HG03066 (cell line): ENCODE measurements around the gene TNNI3K.
A peak's percentile ranks its signal among the peaks of the same experiment; 100 is the strongest.

Experiments used
- ATAC-seq: cut with Tn5 transposase; IDR thresholded peaks from one replicate; pipeline ENCODE4 v1.9.1; 2021; ENCODE audit warnings: low read depth; ENCODE audit not compliant: unreplicated experiment

TNNI3K gene

DNA sequence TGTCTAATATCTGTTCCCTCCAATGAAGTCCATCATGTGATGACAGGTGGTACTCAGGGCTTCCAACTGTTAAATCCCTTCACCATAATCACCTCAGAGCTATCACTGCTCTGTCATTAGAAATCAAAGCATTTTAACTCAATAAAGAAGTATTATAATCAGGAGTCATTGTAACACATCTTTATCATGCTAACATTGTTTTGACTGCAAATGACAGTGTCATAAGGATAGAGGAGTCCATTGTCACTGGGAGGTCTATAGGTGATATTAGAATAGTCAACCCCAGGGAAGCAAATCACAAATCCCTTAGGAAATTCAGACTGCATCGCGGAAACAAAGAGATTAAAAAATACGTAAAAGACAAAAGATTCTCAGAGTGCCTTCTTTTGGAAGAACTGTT, 246.4 kb downstream of the TNNI3K start:
- no peak for ATAC-seq

DNA sequence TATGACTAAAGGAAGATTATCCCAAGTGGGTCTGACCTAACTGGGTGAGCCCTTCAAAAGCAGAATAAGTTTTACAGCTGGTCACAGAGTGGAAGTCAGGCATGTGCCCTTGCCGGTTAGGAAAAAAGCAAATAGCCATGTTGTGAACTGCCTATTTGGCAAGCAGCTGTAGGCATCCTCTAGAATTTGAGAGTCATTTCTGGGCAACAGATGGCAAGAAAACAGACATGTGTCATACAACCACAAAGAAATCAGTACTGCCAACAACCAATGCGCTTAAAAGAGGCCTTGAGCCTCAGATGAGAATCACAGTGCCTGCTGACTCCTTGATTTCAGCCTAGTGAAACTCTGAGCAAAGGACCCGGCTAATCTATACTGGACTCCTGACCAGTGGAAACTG, 250.4 kb downstream of the TNNI3K start:
- no peak for ATAC-seq

DNA sequence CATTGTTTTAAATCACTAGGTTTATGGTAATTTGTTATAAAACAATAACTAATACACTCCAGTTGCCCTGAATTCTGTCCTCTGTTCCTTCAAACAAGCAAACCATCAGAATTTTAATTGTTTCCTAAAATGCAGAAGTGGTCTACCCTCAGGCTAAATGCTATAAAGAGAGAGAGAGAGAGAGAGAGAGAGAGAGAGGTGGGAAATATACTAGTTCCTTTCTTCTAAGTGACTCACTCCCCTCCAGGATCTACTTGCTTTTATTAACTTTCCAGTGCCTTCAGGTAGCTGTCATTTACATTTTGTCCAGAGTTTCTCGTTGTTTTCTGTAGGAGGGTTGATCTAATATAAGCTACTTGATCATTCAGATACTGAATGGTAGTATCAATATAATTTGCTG, 250.8 kb downstream of the TNNI3K start:
- ATAC-seq, result no peak

DNA sequence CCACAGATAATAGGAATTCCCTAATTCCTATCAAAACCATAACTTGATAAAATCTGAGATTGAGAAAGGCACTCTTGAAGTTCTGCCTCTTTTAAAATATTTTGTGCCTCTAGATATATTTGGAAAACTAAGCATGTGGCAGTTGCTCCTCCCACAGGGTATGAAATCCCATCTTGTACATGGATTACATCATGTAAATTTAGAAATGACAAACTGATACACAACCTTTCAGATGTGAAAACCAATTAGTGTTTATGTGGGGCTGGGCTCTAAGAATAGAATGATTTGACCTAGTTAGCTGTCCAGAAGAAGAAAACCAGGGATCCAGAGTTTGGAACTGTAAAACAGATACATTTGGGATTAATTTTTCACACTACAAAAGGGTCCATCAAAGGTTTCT, 261.5 kb downstream of the TNNI3K start:
- ATAC-seq, result no peak

DNA sequence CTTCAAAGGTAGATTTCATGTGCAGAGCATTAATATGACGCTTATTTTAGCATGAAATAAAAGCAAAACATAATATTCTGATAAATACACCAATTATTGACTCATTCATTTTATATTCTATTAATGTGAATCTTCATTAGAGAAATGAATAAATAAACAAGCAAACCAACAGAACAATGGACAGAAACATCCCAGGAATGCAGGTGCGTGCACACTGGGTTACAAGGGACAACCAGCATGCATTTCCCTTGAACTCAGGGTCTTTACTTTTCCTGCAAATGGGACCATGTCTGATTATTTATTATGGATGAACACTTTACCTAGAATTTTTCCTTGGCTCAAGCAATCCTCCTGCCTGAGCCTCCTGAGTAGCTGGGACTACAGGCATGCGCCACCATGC, 263.7 kb downstream of the TNNI3K start:
- ATAC-seq, result no peak

DNA sequence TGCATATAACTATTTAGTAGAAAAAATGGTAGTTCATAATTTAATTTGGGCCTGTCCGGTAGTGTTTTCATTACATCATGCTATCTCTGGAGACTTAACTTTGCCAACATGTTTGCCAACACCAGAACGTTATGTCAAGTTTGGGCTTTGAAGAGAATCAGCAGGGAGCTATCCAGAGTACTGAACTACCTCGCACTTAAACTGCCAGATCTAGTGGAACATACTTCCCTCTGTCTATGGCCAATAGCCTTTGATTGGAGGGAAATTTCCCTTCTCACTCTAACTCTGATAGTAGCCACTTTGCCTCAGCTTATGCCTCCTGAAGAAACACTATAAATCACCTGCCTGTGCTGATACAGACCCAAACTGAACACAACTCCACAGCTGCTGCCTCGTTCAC, 267.2 kb downstream of the TNNI3K start:
- no peak for ATAC-seq

DNA sequence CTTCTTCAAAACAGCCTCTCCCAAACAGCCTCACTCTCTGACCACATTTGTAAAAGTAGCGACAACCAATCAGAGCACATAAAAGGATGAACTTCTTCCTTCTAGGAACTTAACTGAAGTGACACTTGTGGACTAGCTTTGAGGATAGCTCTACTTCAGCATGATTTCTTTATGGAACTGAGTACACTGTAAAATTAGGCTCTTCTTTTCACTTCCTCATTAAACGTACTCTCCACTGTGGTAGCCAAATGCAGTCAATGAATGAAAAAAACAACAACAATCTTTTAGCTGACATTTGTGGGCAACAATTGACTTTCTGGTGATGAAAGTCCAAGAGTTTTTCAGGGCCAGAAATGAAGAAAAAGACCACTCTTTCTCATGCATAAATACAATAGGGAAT, 267.7 kb downstream of the TNNI3K start:
- no peak for ATAC-seq

DNA sequence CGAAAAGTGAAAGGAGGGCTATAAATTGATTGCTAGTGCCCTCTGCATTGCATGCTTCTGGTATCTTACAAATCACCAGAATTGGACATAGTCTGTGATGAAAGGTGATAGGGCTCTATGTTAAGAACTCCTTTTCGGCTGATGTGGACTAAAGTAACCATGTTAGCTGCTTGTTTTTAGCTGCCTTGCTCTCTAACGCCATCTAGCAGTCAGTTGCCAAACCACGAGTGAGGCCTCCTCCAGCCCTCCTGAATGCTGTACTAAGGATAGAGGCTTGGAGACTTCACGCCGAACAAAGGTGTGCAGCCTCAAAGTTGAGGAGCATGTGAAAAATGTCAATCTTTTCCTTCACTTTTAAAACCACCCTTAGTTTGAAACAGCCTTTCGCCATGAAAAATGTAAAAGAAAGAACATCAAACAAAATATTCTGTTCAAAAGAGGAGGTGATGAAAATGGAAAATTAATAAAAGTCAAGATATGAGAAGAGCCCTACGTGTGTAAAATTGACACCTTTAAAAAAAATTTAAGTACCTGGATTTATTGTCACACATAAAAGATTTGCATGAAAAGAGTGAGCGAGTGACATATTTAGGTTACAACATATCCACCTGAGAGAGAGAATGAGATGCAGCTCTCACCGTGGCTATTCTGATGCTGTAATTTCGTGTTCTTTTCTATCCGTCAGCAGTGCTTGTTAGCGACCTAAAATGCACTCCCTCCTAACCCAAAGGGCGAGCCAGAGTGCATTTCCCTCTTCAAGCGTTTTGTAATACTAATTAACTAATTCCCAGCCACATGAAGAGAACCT, 269.1 kb downstream of the TNNI3K start:
- ATAC-seq, result peak; percentile 83

DNA sequence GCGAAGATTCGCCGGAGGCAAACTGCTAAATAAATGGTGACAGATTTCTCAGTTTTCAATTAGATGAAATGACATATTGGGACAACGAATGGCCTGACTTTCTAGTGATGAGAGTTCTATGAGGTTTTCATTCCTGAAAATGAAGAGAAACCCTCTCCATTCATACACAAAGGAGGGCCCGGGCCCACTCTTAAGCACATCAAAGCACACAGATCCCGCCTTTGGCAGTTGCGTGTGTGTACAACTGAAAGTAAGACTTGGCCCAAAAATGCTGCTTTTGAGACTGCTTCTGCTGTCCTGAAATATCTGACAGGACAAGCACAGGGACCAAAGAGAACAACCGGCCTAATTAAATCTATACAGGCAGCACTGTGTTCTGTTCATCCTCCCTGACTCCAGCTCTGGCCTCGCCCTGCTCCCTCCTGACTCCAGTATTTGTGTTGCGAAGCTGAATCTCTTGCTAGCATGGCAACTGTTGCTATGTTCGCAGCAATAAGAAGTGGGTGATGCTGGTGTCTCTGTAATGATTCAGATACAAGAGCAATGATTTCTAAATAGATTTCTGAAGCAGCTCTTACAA, 269.8 kb downstream of the TNNI3K start:
- no peak for ATAC-seq

DNA sequence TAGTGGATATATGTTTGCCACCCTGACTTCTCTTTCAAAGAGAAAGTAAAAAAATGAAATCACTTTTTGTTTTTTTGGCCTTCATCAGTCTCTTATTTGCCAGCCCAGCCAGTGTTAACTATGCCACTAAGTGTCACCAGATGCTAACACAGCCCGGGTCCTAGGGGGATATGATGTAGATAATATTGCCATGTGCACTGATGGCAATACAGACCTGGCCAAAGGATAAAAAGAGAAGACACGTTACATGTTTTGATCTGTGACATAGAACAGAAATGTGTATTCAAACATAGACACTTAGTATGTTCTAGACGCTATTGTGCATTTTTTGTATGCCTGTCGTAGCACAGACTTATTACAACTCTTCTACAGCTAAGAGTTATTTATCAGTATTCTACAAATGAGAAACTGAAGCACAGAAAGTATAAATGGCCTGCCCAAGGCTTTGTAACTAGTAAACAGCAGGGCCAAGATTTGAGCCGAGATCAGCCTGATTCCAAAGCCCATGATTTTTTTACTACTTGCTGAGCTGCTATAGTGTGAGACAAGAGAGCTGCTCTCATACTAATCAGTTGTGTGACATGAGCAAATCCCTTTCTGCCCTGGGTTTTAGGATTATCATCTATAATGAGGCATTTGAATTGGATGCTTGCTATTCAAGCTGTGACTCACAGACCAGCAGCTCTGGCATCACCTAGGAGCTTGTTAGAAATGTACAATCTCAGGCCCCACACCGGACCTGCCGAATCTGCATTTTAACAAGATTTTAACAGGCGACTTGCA, 270.9 kb downstream of the TNNI3K start:
- ATAC-seq, result no peak

DNA sequence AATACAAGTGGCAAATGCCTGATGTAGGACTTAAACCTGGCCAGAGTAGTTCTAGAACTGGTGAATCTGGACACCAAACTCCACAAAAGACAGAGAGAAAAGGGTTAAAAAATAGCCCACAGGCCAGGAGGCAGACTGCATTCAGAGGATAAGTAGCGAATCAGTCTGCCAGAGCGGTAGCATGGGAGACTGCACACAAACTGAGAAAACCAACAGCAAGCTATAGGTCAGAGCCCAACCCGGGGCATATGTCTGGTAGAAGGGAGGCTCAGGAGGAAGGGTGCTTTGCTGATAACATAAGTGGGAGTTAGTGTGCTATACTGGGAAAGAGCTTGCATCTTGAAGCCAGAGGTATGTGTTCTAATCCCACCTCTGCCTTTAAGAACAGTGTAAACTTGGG, 273.3 kb downstream of the TNNI3K start:
- no peak for ATAC-seq

DNA sequence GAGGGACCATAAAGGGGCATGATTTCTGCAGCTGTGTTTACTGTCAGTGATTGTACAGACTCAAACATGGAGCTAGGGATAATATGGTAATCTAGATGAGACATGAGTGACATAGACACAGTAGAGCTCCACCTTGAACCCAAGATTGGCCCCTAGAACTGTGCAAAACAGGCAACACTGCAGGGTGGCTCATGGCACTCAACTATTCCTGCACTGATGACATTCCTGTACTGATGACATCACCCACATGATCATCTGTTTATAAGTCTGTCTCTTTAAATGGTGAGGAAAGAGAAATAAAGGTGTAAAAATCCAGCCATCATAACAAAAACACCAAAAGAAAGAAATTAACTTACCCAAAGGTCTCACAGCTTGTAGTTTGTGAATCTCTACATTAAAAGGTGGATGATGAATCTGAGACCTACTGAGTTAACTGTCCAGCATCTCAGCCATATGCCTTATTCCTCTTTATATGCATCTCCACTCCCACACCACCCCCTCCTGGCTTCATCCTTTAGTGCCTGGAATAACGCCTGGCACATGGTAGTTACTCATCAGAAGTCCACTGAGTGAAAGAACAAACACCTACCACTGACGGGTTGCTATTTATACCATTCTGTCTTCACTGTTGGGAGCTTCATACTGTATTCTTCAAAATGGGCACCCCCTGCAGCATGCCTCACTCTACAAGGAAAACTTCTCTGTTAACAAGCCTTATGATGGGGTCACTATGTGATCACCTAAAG, 277.2 kb downstream of the TNNI3K start, which contains the start of gene LRRC53:
Gene LRRC53 (minus strand): TSS at position 442 of the 746 bp plus-strand sequence. CDS start 29,262 bp downstream, outside the sequence.
- no peak for ATAC-seq

DNA sequence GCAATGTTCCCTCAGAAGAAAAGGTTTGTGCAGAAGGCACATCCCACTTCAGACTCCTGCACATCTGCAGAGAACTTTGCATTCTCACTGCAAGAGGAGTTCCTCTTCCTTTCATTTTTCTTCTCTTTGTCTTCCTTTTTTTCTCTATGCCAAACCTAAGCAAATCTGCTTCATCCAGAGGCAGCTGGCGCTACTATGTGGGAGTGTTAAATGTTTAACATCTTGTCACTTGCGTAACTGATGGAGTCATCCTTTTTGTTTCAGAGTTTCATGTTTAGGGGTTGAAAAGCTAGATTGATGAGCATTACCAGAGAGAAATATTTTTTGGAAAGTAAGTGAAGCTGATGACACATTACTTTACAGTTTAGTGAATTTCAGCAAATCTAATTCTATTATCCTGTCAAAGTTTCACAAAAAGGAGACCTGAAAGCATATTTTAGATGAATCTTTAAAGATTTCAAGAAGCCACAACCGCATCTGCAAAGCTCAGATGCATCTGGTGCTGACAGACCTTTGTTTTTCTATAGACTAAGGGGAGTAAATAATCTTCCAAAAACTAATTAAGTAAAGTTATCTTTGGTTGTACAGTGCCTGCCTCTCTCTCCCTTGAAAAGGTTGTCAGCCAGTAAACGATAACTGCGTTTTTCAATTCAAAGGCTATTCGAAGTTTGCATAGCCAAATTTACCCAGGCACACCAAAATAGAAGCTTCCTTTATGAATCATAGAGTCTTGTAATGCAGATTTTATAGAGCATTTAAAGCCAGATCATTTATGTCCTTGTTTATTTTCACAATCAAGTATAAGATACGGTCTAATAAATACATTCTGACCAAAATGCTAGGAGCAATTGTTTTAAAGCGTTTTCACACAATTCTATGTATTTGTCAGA, 278.5 kb downstream of the TNNI3K start:
- no peak for ATAC-seq

DNA sequence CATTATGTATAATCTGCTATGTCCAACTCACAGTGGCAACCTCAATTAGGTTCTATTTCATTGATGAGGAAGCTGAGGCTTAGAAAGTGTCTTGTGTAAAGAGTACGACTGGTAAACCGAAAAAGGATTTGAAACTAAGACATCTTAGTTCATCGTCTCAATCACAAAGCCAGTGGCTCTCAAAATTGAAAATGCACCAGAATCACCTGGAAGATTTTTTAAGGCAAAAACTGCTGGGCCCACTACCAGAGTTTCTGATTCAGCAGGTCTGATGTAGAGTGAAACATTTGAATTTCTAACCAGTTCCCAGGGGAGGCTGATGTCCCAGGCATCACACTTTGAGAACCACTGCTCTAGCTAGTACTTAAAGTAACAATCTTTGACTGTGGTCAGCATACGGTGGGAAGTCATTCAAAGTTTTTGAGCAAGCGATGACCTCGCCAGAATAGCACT, 282.4 kb downstream of the TNNI3K start:
- peak; percentile 73 for ATAC-seq

DNA sequence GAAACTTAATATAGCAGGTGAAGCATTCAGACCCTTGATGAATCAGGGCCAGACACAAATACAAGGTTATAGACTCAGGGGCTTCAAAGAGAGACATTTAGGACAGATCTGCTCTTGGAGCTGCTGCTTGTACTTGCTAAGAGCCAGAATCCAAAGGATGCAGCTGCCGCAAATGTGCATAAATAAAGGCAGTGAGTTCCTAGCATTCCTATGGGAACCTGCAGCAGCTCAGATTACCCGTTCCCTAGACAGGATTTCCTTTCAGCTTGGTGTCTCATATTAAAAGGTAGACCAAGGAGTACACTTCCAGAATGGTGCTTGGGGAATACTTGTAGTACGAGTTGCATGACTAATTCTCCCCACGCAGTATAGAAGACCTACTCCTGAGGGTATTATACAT, 287.0 kb downstream of the TNNI3K start:
- ATAC-seq, result no peak

DNA sequence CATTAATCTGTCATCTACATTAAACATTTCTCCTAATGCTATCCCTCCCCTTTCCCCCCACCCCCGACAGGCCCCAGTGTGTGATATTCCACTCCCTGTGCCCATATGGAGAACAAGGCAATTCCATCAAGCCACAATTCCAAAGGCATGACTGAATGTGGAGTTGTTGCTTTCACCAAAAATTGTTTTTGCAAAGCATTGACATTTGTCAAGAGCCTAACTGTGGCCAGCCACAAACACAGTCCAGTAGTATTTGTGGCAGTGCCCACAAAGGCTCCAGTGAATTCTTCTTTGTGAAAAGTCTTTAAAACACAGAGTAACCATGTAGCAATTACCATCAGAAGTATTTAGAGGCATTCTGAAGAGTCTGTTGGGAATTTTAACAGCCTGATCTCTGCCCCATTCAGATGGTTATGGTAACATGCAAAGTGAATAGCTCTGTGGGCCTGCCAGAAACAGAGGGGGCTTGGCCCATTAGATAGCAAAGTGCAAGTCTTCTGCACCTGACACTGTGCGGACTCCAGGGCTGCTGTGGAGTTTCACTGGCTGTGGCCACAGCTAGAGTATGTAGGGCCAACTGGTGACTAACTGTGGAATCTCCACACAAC, 288.8 kb downstream of the TNNI3K start:
- ATAC-seq, result no peak

DNA sequence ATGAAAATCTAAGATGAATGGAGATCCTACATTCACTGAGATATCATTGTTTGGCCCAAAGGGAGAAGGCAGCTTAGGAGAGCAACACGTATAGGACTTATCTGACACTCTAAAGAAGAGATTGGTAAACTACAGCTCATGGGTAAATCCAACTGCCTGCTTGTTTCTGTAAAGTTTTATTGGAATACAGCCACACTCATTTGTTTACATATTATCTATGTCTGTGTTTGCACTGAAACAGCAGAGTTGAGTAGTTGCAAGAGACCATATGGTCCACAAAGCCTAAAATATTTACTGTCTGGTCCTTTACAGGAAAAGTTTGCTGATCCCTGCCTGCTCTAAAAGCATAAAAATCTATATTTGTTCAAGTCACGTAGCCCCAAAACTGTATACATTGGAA, 291.5 kb downstream of the TNNI3K start:
- ATAC-seq, result no peak

DNA sequence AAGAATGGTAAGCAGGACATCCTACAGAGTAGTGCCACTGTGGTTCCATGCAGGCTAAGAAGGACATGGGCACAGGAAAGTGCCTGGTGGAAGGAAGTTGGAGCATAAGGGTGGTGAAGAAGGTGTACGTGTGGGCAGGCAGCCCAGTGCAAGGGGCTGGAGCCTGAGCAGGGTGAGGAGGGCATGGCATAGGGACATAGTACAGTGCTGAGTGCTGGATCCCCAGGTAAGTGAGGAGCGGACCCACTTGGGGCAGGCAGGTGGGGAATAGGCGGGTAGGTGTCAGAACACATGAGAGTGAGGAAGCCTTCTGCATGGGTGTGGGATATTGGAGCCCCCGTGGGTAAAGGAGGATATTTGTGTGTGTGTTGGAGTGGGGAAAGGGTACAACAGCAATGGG, 292.9 kb downstream of the TNNI3K start:
- ATAC-seq, result no peak

DNA sequence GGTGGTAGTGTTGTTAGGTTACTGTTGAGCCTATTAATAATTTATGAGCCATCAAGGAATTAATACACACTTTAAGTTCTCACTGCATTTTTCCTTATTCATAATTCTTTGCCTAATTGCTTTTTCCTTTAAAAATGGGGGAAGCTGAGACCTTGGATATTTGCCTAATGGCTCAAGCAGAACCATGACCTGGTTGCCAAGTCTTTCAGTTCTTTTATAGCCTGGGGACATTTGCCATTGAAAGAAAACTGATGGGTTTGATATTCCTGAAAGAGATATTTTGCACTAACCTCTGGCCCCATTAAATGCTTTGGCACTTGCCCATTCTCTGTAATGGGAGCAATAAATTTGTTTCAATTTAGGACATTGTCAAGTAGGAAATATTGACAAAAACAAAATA, 295.7 kb downstream of the TNNI3K start:
- no peak for ATAC-seq
